Stimulated activated CD4-positive, alpha-beta T cell treated with anti-CD3 and anti-CD28 coated beads, Interleukin-4, amount 100 ng/mL, for 48 hours (primary cell): ENCODE data around the gene SOX8.

ENCODE experiments used
- DNase-seq, 2 donors: peaks; one replicate each; pipeline ENCODE4 v3.0.0-alpha.2; 2020; ENCODE audit warnings: low read depth in 2 of 2

Gene SOX8

GRCh38 chr16:972316-973002 is 9.1 kb upstream of the SOX8 start:
- no peak for DNase-seq

DNA sequence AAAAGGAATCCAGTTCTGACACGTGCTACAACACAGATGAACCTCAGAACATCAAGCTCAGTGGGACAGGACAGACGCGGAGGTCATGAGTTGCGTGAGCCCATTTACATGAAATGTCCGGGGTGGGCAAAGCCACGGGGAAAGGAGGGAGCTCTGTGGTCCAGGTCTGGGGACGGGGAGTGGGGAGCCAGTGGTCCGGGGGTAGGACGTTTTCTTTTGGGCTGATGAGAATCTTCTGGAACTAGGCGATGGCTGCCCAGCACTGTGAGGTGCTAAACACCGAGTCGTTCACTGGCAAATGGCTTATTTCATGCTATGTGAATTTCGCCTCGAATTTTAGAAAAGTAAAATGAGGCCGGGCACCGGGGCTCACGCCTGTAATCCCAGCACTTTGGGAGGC is 8.2 kb upstream of the SOX8 start:
- no peak for DNase-seq

DNA sequence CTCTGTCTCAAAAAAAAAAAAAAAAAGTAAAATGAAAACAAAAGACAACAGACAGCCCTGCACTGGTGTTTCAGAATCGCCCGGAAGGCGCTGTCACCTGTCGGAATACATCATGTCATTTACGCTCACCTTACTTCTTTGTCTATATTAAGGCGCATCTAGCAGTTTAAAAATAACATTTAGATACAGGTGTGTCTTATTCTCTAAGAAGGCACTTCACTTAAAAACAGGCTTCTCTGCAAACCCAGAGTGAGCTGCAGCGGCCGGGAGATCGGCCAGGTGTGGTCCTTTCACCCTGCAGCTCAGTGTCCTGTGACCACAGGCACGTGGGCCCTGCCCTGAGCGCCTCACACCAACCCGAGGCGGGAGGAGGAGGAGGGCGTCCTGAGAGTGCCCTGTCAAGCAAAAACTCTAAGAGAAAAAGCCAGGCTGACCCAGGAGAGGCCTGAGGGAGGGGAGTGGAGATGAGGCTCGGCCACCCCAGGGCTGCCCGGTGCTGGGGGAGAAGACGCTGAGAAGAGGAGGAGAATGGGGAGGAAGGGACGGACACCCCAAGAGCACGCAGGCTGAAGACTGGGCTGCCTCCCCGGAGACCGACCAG is 7.5 kb upstream of the SOX8 start:
- no peak for DNase-seq

DNA sequence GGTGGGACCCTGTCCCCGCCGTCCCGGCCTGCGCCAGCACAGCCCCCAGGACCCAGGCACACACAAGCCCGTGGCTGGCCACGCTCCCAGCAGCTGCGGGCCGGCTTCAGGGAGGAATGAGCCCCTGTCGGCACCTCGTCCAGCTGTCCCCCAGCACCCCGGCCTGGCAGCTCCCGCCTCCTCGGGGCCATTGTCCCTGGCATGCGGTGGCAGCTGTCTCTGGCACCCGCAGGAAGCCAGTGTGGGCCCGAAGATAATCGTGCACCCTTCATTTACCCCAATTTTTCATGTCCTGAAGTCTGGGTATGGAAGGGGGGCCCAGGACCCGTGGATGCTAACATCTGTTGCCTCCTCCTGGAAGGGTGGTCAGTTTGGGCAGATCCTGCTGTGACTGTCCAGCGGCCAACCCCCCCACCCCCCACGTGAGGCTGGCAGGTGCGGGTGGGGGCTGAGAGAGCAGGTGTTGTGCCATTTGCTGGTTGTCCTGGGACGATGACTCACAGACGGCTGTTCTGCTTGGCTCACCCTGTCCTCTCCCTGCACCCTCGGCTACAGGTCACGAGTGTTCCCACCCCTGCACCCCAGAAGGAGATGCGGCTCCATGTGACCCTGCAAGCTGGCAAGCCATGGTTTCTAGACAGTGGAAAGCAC is 6.8 kb upstream of the SOX8 start:
- DNase-seq: no peak

DNA sequence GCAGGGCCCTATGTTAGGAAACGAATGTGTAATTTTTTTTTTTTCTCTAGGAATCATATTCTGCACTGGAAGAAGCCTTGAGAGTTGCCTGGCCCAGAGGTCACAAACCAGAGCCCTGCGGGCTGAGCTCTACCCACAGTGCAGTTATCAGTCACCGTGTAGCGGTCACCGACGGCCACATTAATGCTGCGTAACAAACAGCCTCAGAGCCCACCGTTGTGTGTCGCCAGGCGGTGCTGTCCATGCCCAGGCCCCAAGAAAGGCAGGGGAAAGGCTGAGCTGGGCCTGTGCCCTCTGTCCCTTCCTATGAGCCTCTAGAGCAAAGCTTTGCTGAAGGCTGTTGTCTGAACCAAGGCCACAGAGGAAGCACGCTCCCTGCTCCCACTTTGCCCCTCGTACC is 6.3 kb upstream of the SOX8 start:
- DNase-seq: no peak

GRCh38 chr16:976389-976931 is 5.1 kb upstream of the SOX8 start:
- no peak for DNase-seq

- DNase-seq: no peak
These were observed 4.4 kb upstream of the SOX8 start for GRCh38 chr16:977081-977701.

DNA sequence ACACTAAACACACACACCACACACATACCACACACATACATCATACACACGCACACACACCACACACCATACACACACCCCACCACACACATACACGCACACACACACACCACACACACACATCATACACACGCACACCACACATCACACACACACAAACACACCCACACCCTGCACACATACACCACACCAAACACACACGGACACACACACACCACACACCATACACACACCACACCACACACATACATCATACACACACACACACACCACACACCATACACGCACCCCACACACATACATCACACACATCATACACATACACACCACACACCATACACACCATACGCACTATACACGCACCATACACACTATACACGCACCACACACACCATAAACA is 3.7 kb upstream of the SOX8 start:
- DNase-seq: no peak

GRCh38 chr16:978403-978802 is 3.2 kb upstream of the SOX8 start:
- DNase-seq: no peak

DNA sequence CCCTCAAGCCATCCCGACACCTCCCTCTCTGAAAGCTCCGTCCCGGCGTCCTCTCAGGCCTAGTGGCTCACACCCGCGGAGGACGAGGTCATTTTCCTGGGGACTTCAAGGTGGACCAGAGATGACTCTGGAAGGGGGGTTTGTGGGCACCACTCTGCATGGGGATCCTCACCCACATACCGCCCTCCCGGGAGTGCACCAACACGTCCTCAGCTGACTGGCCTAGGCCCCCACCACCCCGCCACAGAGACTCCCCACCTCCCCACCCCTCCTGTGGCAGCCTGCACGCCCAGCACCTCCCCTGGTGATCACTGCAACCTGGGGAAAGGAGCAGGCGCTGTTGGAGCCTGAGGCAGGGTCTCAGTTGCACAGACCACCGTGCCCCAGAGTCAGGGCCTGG is 2.4 kb upstream of the SOX8 start:
- DNase-seq: no peak

DNA sequence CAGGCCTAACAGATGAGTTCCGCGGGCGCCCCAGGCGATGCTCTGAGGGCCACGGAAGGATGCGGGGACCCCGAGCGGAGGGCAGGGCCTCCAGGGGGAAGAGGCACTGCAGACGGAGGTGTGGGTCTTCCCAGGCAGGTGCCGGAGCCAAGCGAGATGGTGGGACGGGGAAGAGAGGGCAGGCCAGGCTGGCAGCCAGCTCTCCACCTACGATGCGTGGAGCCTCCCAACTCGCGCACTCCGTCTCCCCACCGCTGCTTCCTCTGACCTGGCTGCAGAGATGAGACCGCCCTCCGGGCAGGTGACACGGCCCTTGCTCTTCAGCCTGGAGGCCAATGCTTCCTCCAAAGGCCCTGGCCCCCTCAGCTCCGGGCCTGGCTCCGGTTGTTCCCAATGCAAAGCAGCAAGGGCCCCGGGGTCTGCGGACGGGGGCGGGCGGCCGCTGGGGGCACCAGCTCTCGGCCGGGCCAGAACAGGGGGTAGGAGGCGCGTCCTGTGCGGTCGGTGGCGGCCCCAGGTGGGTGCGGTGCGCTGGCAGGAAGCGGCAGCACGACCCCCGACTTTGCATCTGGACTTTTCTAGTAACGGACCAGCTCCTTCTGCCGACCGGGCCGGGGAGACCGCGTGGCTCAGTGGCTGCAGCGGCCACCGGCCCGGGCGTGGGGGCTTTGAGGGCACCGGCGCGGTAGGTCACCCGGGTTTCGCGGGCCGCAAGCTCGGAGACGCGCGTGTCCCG is 1.5 kb upstream of the SOX8 start:
- no peak for DNase-seq

DNA sequence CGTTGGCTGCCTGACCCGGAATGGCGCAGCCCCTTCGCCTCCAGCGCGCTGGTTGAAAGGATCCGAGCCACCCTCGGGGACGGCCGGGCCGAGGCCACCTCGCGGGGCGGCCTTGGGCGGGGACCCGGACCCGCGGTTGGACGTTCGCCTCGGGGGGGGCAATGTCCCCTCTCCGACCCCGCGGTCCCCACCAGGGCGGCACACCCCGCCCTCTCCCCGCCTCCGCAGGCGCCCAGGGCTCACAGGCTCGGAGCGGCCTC is 1.0 kb upstream of the SOX8 start:
- no peak for DNase-seq

- no peak for DNase-seq
These were observed 824 bp downstream of the SOX8 start for GRCh38 chr16:982145-983043.

GRCh38 chr16:983044-984030 is 1.8 kb downstream of the SOX8 start:
- DNase-seq: no peak

- DNase-seq: no peak
These were observed 2.6 kb downstream of the SOX8 start for GRCh38 chr16:984121-984694.

- no peak for DNase-seq
These were observed 3.4 kb downstream of the SOX8 start for GRCh38 chr16:984736-985636.

DNA sequence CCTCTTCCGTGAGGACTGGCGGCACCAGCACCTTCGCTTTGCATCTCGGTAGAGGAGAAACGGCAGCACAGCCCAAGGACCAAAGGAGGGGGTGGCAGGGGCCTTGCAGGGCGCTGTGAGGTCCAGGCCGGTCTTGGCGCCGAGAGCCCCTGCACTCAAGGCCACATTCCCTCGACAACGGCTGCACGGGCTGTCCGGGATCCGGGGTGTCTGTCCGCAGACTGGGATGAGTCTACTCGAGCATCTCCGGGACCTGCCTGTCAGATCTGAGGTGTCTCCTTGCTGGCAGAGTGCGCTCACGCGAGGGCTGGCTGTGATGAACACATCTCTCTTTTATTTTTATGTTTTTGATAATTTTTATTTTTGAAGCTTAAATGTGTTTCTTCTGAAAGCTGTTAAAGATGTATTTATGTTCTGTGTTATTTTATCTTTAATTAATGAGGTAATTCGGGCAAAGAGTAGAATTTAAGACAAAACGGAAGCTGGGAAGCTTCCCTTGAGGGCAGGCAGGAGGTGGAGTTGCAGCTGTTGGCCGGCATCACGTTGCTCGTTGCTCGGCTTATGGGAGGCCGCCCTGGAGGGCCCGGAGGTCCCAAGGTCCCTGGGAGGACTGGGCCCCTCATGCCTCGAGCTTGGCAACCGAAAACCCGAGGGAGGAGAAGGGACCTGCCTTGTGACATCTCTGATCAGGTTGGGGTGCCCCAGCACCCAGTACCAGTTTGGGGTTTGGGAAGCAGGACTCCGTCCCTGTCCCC is 4.3 kb downstream of the SOX8 start:
- no peak for DNase-seq

GRCh38 chr16:986411-986810 is 4.8 kb downstream of the SOX8 start:
- DNase-seq: no peak
